ENCODE results near the gene UIMC1. TPM values are rescaled to one million over a fixed set of nuclear protein-coding genes. Genes with fewer than 3 reads are reported as not detected.

Gene UIMC1
- total RNA-seq, 2 experiments from 2014 or later = 42.7 to 78.5 TPM

GRCh38 chr5:176904276-176904675 lies 102.3 kb downstream of the UIMC1 start:
- Histone ChIP-seq H3K4me3 (ENCODE audit: low read depth, low read length, poor library complexity, severe bottlenecking) (no peak overlapping the region), H3K4me1 (ENCODE audit: insufficient read depth, low read length, poor library complexity, severe bottlenecking) (no peaks in the 10 kb centered on the region), H3K4me2 (ENCODE audit: low read length) (no peak overlapping the region), H2AFZ (ENCODE audit: low read length) (no peak overlapping the region), H3K9me3 (ENCODE audit: low read length) (no peaks in the 10 kb centered on the region), H3K36me3 (ENCODE audit: insufficient read depth, low read length) (peaks cover 83% of the 10 kb centered on the region), H4K20me1 (ENCODE audit: insufficient read depth, low read length) (no peaks in the 10 kb centered on the region), H3K9me2 (ENCODE audit: insufficient read depth, low read length) (no peaks in the 10 kb centered on the region), H3K79me2 (ENCODE audit: insufficient read depth, low read depth, low read length) (no peaks in the 10 kb centered on the region), H3K27ac (ENCODE audit: low read depth, low read length, poor library complexity, severe bottlenecking) (no peak overlapping the region)
- CTCF ChIA-PET (ENCODE audit: unreplicated experiment) = no interaction called here
- TF ChIP-seq CTCF (conservative IDR thresholded peaks at IDR 0.05; ENCODE audit: low read length) (no peak), EZH2phosphoT487 (IDR thresholded peaks at IDR 0.05; ENCODE audit: borderline replicate concordance, low read depth, low read length) (no peak)
- no TSS peak for BruUV-seq (replicated peaks)
- POLR2A ChIA-PET = interaction anchor here (0.6 kb wide), 1 partner anchor 1619 kb away, joined by 6 read pairs; no protein-coding TSS in a partner anchor
- no peak for DNase-seq (ENCODE audit: low spot score)
- intact Hi-C loops (cut with micrococcal nuclease; ENCODE audit: unreplicated experiment) = no loop called here

GRCh38 chr5:176902911-176903664 lies 103.5 kb downstream of the UIMC1 start:
- no peak overlapping the region for H3K27ac ChIP-seq (ENCODE audit: low read depth, low read length, poor library complexity, severe bottlenecking)
- ChIA-PET POLR2A (interaction anchor here (0.6 to 1.0 kb wide), 2 partner anchors 20 to 234 kb away, joined by 4 read pairs; no protein-coding TSS in a partner anchor), CTCF (ENCODE audit: unreplicated experiment) (no interaction called here)
- H3K4me3 ChIP-seq (ENCODE audit: low read depth, low read length, poor library complexity, severe bottlenecking) = no peak overlapping the region
- intact Hi-C loops (cut with micrococcal nuclease; ENCODE audit: unreplicated experiment) = no loop called here
- peaks cover 71% of the 10 kb centered on the region for H3K36me3 ChIP-seq (ENCODE audit: insufficient read depth, low read length)
- H3K79me2 ChIP-seq (ENCODE audit: insufficient read depth, low read depth, low read length) = no peaks in the 10 kb centered on the region
- no peak overlapping the region for H2AFZ ChIP-seq (ENCODE audit: low read length)
- H3K4me2 ChIP-seq (ENCODE audit: low read length) = no peak overlapping the region
- DNase-seq (ENCODE audit: low spot score) = no peak
- H4K20me1 ChIP-seq (ENCODE audit: insufficient read depth, low read length) = no peaks in the 10 kb centered on the region
- no peaks in the 10 kb centered on the region for H3K9me3 ChIP-seq (ENCODE audit: low read length)
- TF ChIP-seq EZH2phosphoT487 (IDR thresholded peaks at IDR 0.05; ENCODE audit: borderline replicate concordance, low read depth, low read length) (no peak), CTCF (conservative IDR thresholded peaks at IDR 0.05; ENCODE audit: low read length) (no peak)
- no peaks in the 10 kb centered on the region for H3K9me2 ChIP-seq (ENCODE audit: insufficient read depth, low read length)
- no peaks in the 10 kb centered on the region for H3K4me1 ChIP-seq (ENCODE audit: insufficient read depth, low read length, poor library complexity, severe bottlenecking)
- no TSS peak for BruUV-seq (replicated peaks)
